ENCODE results near the gene LONP1. TPM values are rescaled to one million over a fixed set of nuclear protein-coding genes. Genes with fewer than 3 reads are reported as not detected.

The LONP1 gene
- polyA plus RNA-seq, 3 donors = 46.5 to 50.4 (median 47.9) TPM

GRCh38 chr19:5655412-5655811 is 64.5 kb downstream of the LONP1 start:
- no peak for DNase-seq (ENCODE audit: low read depth in 3 of 3, low spot score in 2 of 3)

DNA sequence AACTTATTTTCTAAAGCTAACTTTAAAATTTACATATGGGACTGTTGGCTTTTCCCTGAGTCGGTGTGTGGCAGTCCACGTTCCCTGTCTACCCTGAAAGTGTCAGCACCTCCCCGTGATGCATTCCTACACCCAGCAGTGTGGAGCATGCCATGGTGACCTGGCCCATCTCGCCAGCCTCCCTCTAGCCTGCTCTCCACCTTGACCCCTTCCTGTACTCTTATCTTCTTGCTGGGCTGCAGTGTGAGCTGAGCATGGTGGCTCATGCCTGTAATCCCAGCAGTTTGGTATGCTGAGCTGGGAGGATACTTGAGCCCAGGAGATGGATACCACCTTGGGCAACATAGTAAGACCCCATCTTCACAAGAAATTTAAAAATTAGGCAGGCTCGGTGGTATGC is 65.0 kb downstream of the LONP1 start:
- DNase-seq (ENCODE audit: low read depth in 3 of 3, low spot score in 2 of 3) = no peak

- no peak for DNase-seq (ENCODE audit: low read depth in 3 of 3, low spot score in 2 of 3)
Measured at GRCh38 chr19:5652261-5652660, 67.7 kb downstream of the LONP1 start.

GRCh38 chr19:5651361-5651760 is 68.6 kb downstream of the LONP1 start:
- no peak for DNase-seq (ENCODE audit: low read depth in 3 of 3, low spot score in 2 of 3)

DNA sequence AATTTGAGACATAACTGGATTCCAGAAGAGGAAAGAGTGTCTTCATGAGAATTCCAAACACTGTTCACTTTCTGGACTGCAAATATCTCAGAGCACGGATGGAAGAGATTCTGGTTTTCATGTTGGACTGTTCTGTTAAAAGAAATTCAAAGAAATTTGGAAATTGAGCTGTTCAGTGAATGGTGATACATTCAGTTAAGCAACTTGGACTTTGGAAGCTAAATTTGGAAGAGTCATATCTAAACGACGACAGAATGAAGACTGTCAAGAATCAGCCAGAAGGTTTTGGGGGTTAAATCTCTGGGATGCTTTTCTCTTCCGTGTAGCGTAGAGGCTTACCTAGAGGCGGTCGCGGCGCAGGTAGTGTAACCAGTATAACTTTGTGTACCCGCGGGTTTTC is 71.5 kb downstream of the LONP1 start:
- DNase-seq (ENCODE audit: low read depth in 3 of 3, low spot score in 2 of 3) = no peak

GRCh38 chr19:5646703-5647102 is 73.2 kb downstream of the LONP1 start:
- DNase-seq (ENCODE audit: low read depth in 3 of 3, low spot score in 2 of 3) = no peak

DNA sequence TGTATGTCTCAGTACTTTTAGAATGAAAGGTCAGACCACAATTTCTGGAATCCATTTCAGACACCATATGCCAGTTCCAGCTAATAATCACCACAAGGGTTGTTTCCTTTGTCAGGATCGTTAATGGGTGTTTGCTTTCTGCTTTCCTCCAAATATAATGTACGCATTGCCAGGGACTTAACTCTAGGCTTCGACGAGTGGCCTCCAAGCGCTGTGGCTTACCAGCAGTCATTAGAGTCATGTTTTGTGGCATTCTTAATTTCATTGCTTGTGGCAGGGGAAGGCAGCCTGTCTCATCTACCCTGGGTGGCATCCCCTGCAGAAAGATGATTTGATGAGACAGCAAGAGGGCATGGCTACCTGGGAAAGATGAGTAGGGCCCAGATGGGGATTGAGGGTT is 74.5 kb downstream of the LONP1 start:
- DNase-seq (ENCODE audit: low read depth in 3 of 3, low spot score in 2 of 3) = no peak

- no peak for DNase-seq (ENCODE audit: low read depth in 3 of 3, low spot score in 2 of 3)
Measured at GRCh38 chr19:5644037-5644436, 75.9 kb downstream of the LONP1 start.

DNA sequence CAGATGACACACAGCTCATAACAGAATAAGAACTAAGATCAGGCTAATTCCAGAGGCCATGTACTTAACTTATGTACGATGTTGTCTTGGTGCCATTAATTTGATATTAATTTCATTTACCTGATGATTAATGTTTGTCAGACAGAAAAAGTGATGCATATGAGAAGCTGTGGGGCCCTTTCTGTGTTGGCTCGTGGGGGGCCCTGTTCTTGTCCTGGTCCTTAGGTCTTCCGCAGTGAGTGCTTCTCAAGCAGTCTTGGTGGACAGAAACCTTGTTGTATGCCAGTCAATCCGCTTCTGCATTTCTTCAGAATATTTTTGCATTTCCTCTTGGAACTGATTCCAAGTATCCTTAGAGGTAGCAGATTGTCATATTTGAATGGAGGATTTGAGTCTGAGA is 76.9 kb downstream of the LONP1 start:
- DNase-seq (ENCODE audit: low read depth in 3 of 3, low spot score in 2 of 3) = no peak

- no peak for DNase-seq (ENCODE audit: low read depth in 3 of 3, low spot score in 2 of 3)
Measured at GRCh38 chr19:5642204-5642603, 77.7 kb downstream of the LONP1 start.

Other genes with a start within 250 kb of the LONP1 start
- gene TINCR, start 152.2 kb downstream of the LONP1 start, polyA plus RNA-seq (ENCODE audit: insufficient read length in 3 of 3) = under 1 TPM; 0.10 to 0.82 (median 0.38) TPM
- 10 to 100 TPM; 60.0 to 84.7 (median 64.6) TPM for gene SAFB2, start 97.4 kb downstream of the LONP1 start, polyA plus RNA-seq (ENCODE audit: insufficient read length in 3 of 3)
- gene SAFB, start 97.1 kb downstream of the LONP1 start, polyA plus RNA-seq (ENCODE audit: insufficient read length in 3 of 3) = 100 to 1,000 TPM; 128 to 150 (median 134) TPM
- gene MICOS13, start 39.6 kb downstream of the LONP1 start, polyA plus RNA-seq (ENCODE audit: insufficient read length in 3 of 3) = 10 to 100 TPM; 26.2 to 35.6 (median 27.7) TPM
- 10 to 100 TPM in 1 of 3 donors, 1 to 10 TPM in 2; 6.8 to 10.2 (median 8.0) TPM for gene HSD11B1L, start 39.1 kb downstream of the LONP1 start, polyA plus RNA-seq (ENCODE audit: insufficient read length in 3 of 3)
- gene RPL36, start 29.9 kb downstream of the LONP1 start, polyA plus RNA-seq (ENCODE audit: insufficient read length in 3 of 3) = 100 to 1,000 TPM; 492 to 592 (median 586) TPM
- gene CATSPERD, start 491 bp upstream of the LONP1 start, polyA plus RNA-seq (ENCODE audit: insufficient read length in 3 of 3) = not detected
- gene PRR22, start 64.6 kb upstream of the LONP1 start, polyA plus RNA-seq (ENCODE audit: insufficient read length in 3 of 3) = 1 to 10 TPM; 1.2 to 1.8 (median 1.3) TPM
- 10 to 100 TPM; 18.4 to 22.1 (median 20.9) TPM for gene DUS3L, start 71.0 kb upstream of the LONP1 start, polyA plus RNA-seq (ENCODE audit: insufficient read length in 3 of 3)
- gene NRTN, start 84.9 kb upstream of the LONP1 start, polyA plus RNA-seq (ENCODE audit: insufficient read length in 3 of 3) = 1 to 10 TPM; 1.8 to 2.2 (median 2.0) TPM
- 10 to 100 TPM in 1 of 3 donors, 1 to 10 TPM in 2; 6.2 to 10.6 (median 8.9) TPM for gene FUT6, start 119.6 kb upstream of the LONP1 start, polyA plus RNA-seq (ENCODE audit: insufficient read length in 3 of 3)
- under 1 TPM; 0.26 to 0.64 (median 0.40) TPM for gene FUT3, start 131.3 kb upstream of the LONP1 start, polyA plus RNA-seq (ENCODE audit: insufficient read length in 3 of 3)
- gene FUT5, start 150.4 kb upstream of the LONP1 start, polyA plus RNA-seq (ENCODE audit: insufficient read length in 3 of 3) = under 1 TPM in 2 of 3 donors, not detected in 1; 0.11 to 0.17 TPM
- 100 to 1,000 TPM; 123 to 160 (median 138) TPM for gene NDUFA11, start 183.6 kb upstream of the LONP1 start, polyA plus RNA-seq (ENCODE audit: insufficient read length in 3 of 3)
- 1 to 10 TPM; 4.4 to 4.7 (median 4.5) TPM for gene VMAC, start 184.7 kb upstream of the LONP1 start, polyA plus RNA-seq (ENCODE audit: insufficient read length in 3 of 3)
- gene CAPS, start 194.1 kb upstream of the LONP1 start, polyA plus RNA-seq (ENCODE audit: insufficient read length in 3 of 3) = 10 to 100 TPM; 15.6 to 28.0 (median 23.4) TPM

Measured in right renal cortex interstitium (tissue), 3 donors.